Muscle layer of duodenum (tissue), 2 donors: ENCODE measurements around the gene STOML3.

Source experiments
- H3K27ac ChIP-seq: one replicate; pipeline ENCODE4 v1.7.0; 2013; ENCODE audit warnings: mild to moderate bottlenecking, low read length
- H3K27me3 ChIP-seq: one replicate; pipeline ENCODE4 v1.7.0; 2013; ENCODE audit warnings: low read depth, mild to moderate bottlenecking, control low read depth, low read length
- H3K36me3 ChIP-seq, 2 donors: one replicate each; pipeline ENCODE4 v1.7.0; 2013; ENCODE audit warnings: low read length in 2 of 2, control low read depth in 1 of 2, mild to moderate bottlenecking in 1 of 2; ENCODE audit not compliant: insufficient read depth in 2 of 2, control insufficient read depth in 1 of 2
- H3K4me1 ChIP-seq, 2 donors: one replicate each; pipeline ENCODE4 v1.7.0; 2013; ENCODE audit warnings: low read length in 2 of 2, mild to moderate bottlenecking in 2 of 2, control low read depth in 1 of 2, moderate library complexity in 1 of 2; ENCODE audit not compliant: insufficient read depth in 2 of 2, control insufficient read depth in 1 of 2
- H3K4me3 ChIP-seq, 2 donors: one replicate each; pipeline ENCODE4 v1.7.0; 2013; ENCODE audit warnings: low read length in 2 of 2, low read depth in 1 of 2, mild to moderate bottlenecking in 1 of 2
- H3K9me3 ChIP-seq, 2 donors: one replicate each; pipeline ENCODE4 v1.7.0; 2013; ENCODE audit warnings: low read length in 2 of 2, control low read depth in 1 of 2, mild to moderate bottlenecking in 1 of 2; ENCODE audit not compliant: control insufficient read depth in 1 of 2
- donor health status: healthy.

Gene STOML3

GRCh38 chr13:38980750-38981078 lies 9.9 kb downstream of the STOML3 start:
- no peaks in the 10 kb centered on the region for H3K36me3 ChIP-seq
- no peak overlapping the region for H3K4me3 ChIP-seq
- no peaks in the 10 kb centered on the region for H3K27me3 ChIP-seq
- no peak overlapping the region for H3K27ac ChIP-seq
- peaks cover 2 to 4% of the 10 kb centered on the region in 2 donors for H3K9me3 ChIP-seq
- H3K4me1 ChIP-seq: no peaks in the 10 kb centered on the region

GRCh38 chr13:38979891-38980749 lies 10.5 kb downstream of the STOML3 start:
- Histone ChIP-seq H3K4me3 (no peak overlapping the region), H3K27me3 (no peaks in the 10 kb centered on the region), H3K27ac (no peak overlapping the region), H3K9me3 (peaks cover 2 to 4% of the 10 kb centered on the region in 2 donors), H3K4me1 (no peaks in the 10 kb centered on the region), H3K36me3 (no peaks in the 10 kb centered on the region)

- Histone ChIP-seq H3K36me3 (no peaks in the 10 kb centered on the region), H3K27ac (no peak overlapping the region), H3K4me3 (no peak overlapping the region), H3K4me1 (no peaks in the 10 kb centered on the region), H3K9me3 (no peaks in the 10 kb centered on the region), H3K27me3 (no peaks in the 10 kb centered on the region)
These were observed 20.1 kb downstream of the STOML3 start for GRCh38 chr13:38970380-38971051.

- no peaks in the 10 kb centered on the region for H3K4me1 ChIP-seq
- H3K27ac ChIP-seq: no peak overlapping the region
- no peaks in the 10 kb centered on the region for H3K27me3 ChIP-seq
- no peak overlapping the region for H3K4me3 ChIP-seq
- H3K9me3 ChIP-seq: no peaks in the 10 kb centered on the region
- no peaks in the 10 kb centered on the region for H3K36me3 ChIP-seq
These were observed 21.4 kb downstream of the STOML3 start for GRCh38 chr13:38969187-38969586.

- H3K4me3 ChIP-seq: no peak overlapping the region
- no peaks in the 10 kb centered on the region for H3K27me3 ChIP-seq
- H3K27ac ChIP-seq: no peak overlapping the region
- H3K9me3 ChIP-seq: no peaks in the 10 kb centered on the region
- H3K4me1 ChIP-seq: no peaks in the 10 kb centered on the region
- no peaks in the 10 kb centered on the region for H3K36me3 ChIP-seq
These were observed 23.2 kb downstream of the STOML3 start for GRCh38 chr13:38967446-38967845.

GRCh38 chr13:38965281-38965680 lies 25.4 kb downstream of the STOML3 start:
- Histone ChIP-seq H3K4me3 (no peak overlapping the region), H3K4me1 (no peaks in the 10 kb centered on the region), H3K27ac (no peak overlapping the region), H3K9me3 (peaks cover 0 to 5% of the 10 kb centered on the region in 2 donors), H3K27me3 (no peaks in the 10 kb centered on the region), H3K36me3 (no peaks in the 10 kb centered on the region)

- Histone ChIP-seq H3K9me3 (peaks cover 0 to 5% of the 10 kb centered on the region in 2 donors), H3K4me3 (no peak overlapping the region), H3K4me1 (no peaks in the 10 kb centered on the region), H3K27me3 (no peaks in the 10 kb centered on the region), H3K36me3 (no peaks in the 10 kb centered on the region), H3K27ac (no peak overlapping the region)
These were observed 30.5 kb downstream of the STOML3 start for GRCh38 chr13:38960175-38960574.

- Histone ChIP-seq H3K27me3 (no peaks in the 10 kb centered on the region), H3K9me3 (peaks cover 0 to 5% of the 10 kb centered on the region in 2 donors), H3K4me1 (no peaks in the 10 kb centered on the region), H3K36me3 (no peaks in the 10 kb centered on the region), H3K4me3 (no peak overlapping the region), H3K27ac (no peak overlapping the region)
These were observed 32.6 kb downstream of the STOML3 start for GRCh38 chr13:38957794-38958592.

GRCh38 chr13:38954844-38955243 lies 35.8 kb downstream of the STOML3 start:
- H3K27ac ChIP-seq: no peak overlapping the region
- H3K36me3 ChIP-seq: no peaks in the 10 kb centered on the region
- no peaks in the 10 kb centered on the region for H3K9me3 ChIP-seq
- no peaks in the 10 kb centered on the region for H3K27me3 ChIP-seq
- H3K4me1 ChIP-seq: no peaks in the 10 kb centered on the region
- H3K4me3 ChIP-seq: no peak overlapping the region

- H3K27ac ChIP-seq: no peak overlapping the region
- no peaks in the 10 kb centered on the region for H3K4me1 ChIP-seq
- H3K27me3 ChIP-seq: no peaks in the 10 kb centered on the region
- H3K36me3 ChIP-seq: no peaks in the 10 kb centered on the region
- H3K4me3 ChIP-seq: no peak overlapping the region
- no peaks in the 10 kb centered on the region for H3K9me3 ChIP-seq
These were observed 36.3 kb downstream of the STOML3 start for GRCh38 chr13:38954291-38954690.

GRCh38 chr13:38952827-38953226 lies 37.8 kb downstream of the STOML3 start:
- Histone ChIP-seq H3K36me3 (no peaks in the 10 kb centered on the region), H3K9me3 (no peaks in the 10 kb centered on the region), H3K4me1 (no peaks in the 10 kb centered on the region), H3K27ac (no peak overlapping the region), H3K27me3 (no peaks in the 10 kb centered on the region), H3K4me3 (no peak overlapping the region)
